ENCODE measurements around the gene LRRN4.

DNA sequence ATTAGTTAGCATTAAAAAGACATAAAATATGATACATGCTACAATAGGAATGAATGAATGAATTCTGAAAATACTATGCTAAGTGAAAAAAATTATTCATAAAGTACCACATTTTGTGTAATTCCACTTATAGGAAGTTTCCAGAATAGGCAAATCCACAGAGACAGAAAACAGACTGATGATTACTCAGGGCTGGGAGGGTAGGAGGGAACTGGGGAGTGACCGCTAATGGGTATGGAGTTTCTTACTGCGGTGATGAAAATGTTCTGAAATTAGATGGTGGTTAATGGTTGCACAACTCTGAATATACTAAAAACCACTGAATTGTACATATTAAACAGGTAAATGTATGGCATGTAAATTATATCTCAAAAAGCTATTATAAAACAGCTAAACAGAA is 46.4 kb upstream of the LRRN4 start:
- TF ChIP-seq CTCF (IDR thresholded peaks at IDR 0.05), result no peak
- no peak for TF ChIP-seq POLR2A (IDR thresholded peaks at IDR 0.05)

Data from lower leg skin (tissue), 3 donors.